ENCODE results near the gene ATRNL1. TPM values are rescaled to one million over a fixed set of nuclear protein-coding genes. Genes with fewer than 3 reads are reported as not detected.

Gene ATRNL1
- polyA plus RNA-seq, 2 of the 4 experiments (the other 2 are of a cell fraction) = 0.13 to 0.34 TPM

GRCh38 chr10:115996031-115996430 lies 902.9 kb downstream of the ATRNL1 start:
- no peak for FAIRE-seq
- Histone ChIP-seq H3K4me1 (no peaks in the 10 kb centered on the region), H3K27ac (no peak overlapping the region), H3K4me2 (no peak overlapping the region), H3K4me3 (no peak overlapping the region), H3K9me3 (no peaks in the 10 kb centered on the region)
- TF ChIP-seq ATOH8 (CRISPR knock-in tag; IDR thresholded peaks at IDR 0.05; ENCODE audit: low read depth) (no peak), JUNB (IDR thresholded peaks at IDR 0.05) (no peak), MAFK (IDR thresholded peaks at IDR 0.05; ENCODE audit: partially characterized antibody) (no peak), FOSL2 (IDR thresholded peaks at IDR 0.05) (no peak), FOSL2 (CRISPR knock-in tag; IDR thresholded peaks at IDR 0.05) (no peak), CEBPB (IDR thresholded peaks at IDR 0.05) (no peak), NFE2L2 (conservative IDR thresholded peaks at IDR 0.05; ENCODE audit: low read length) (no peak), CBX2 (IDR thresholded peaks at IDR 0.05; ENCODE audit: borderline replicate concordance, low read depth) (no peak), BCL3 (IDR thresholded peaks at IDR 0.05) (no peak), SMC3 (IDR thresholded peaks at IDR 0.05) (no peak), EP300 (IDR thresholded peaks at IDR 0.05) (no peak), HOXB13 (CRISPR knock-in tag; IDR thresholded peaks at IDR 0.05; ENCODE audit: low read depth) (no peak), EHF (CRISPR knock-in tag; IDR thresholded peaks at IDR 0.05) (no peak), HMGXB4 (CRISPR knock-in tag; IDR thresholded peaks at IDR 0.05; ENCODE audit: borderline replicate concordance) (no peak), MYC (IDR thresholded peaks at IDR 0.05; ENCODE audit: borderline replicate concordance, low read length) (no peak), PHF8 (IDR thresholded peaks at IDR 0.05; ENCODE audit: borderline replicate concordance, low read depth) (no peak), EHMT2 (IDR thresholded peaks at IDR 0.05; ENCODE audit: low read depth) (no peak), HOXA7 (CRISPR knock-in tag; IDR thresholded peaks at IDR 0.05) (no peak)
- ChIA-PET CTCF (no interaction called here), POLR2A (no interaction called here)
- no peak for DNase-seq (ENCODE audit: low read depth in 1 of 2, low spot score in 1 of 2)
- ATAC-seq = no peak
- WGBS (ENCODE audit: missing lambda C conversion rate) = 10% methylated on average over 1 of the region's 1 CpG

GRCh38 chr10:115998301-115998700 lies 905.1 kb downstream of the ATRNL1 start:
- Histone ChIP-seq H3K27ac (no peak overlapping the region), H3K4me2 (no peak overlapping the region), H3K4me3 (no peak overlapping the region), H3K4me1 (no peaks in the 10 kb centered on the region), H3K9me3 (no peaks in the 10 kb centered on the region)
- WGBS (ENCODE audit: missing lambda C conversion rate) = 70% methylated on average over 2 of the region's 2 CpGs
- DNase-seq (ENCODE audit: low read depth in 1 of 2, low spot score in 1 of 2) (no peak), ATAC-seq (no peak), FAIRE-seq (no peak)
- TF ChIP-seq EHF (CRISPR knock-in tag; IDR thresholded peaks at IDR 0.05) = no peak
- ChIA-PET POLR2A (no interaction called here), CTCF (no interaction called here)

Other genes with a start within 250 kb of the ATRNL1 start
- gene TRUB1, start 155.2 kb upstream of the ATRNL1 start, polyA plus RNA-seq (2011; rRNA removed) = 24.7 and 40.4 TPM in 2 replicates
- 19.5 to 19.9 TPM (median 19.6 TPM) in 3 replicates for gene TRUB1, start 155.2 kb upstream of the ATRNL1 start, polyA plus RNA-seq (2017; fragmentation: RNase III; extraction: RNeasy Plus Mini Kit Qiagen cat#74134 plus additional on column Dnase treatment)

All from A549 (cell line).